Neural cell (in vitro differentiated cells): ENCODE measurements around the gene TYW5. TPM values are rescaled to one million over a fixed set of nuclear protein-coding genes. Genes with fewer than 3 reads are reported as not detected.
"Not testable (repeated sequence)": the region's sequence is repeated elsewhere in the genome, so short reads cannot be mapped to it uniquely, and the experiment has no call there.

ENCODE experiments used
- H2AFZ ChIP-seq: fragments of 200-600, 300-800 bp; sonication (generic), shearing (Covaris generic); 2 replicates; pipeline ENCODE4 v1.6.0; 2014; ENCODE audit warnings: low read depth, mild to moderate bottlenecking, antibody characterized with exemption, low read length, moderate library complexity
- H3F3A ChIP-seq: fragments of 200-600 bp; shearing (Covaris generic); 2 replicates; pipeline ENCODE4 v1.6.1; 2016; ENCODE audit warnings: mild to moderate bottlenecking, moderate library complexity, mixed read lengths, antibody characterized with exemption, low read length; ENCODE audit not compliant: insufficient read depth, poor library complexity, severe bottlenecking
- H3K27ac ChIP-seq: fragments of 200-600, 300-800 bp; sonication (generic), shearing (Covaris generic); 2 replicates; pipeline ENCODE4 v1.5.1; 2014; ENCODE audit warnings: mild to moderate bottlenecking, low read length, moderate library complexity
- H3K27me3 ChIP-seq: fragments of 300-800, 200-600 bp; sonication (generic), shearing (Covaris generic); 2 replicates; pipeline ENCODE4 v1.6.0; 2014; ENCODE audit warnings: mild to moderate bottlenecking, low read depth, low read length, moderate library complexity; ENCODE audit not compliant: insufficient read depth
- H3K36me3 ChIP-seq: fragments of 300-800, 200-600 bp; sonication (generic), shearing (Covaris generic); 2 replicates; pipeline ENCODE4 v1.5.1; 2014; ENCODE audit warnings: mild to moderate bottlenecking, antibody characterized with exemption, low read length, moderate library complexity; ENCODE audit not compliant: insufficient read depth
- H3K4me2 ChIP-seq: fragments of 300-800, 200-600 bp; sonication (generic), shearing (Covaris generic); 2 replicates; pipeline ENCODE4 v1.6.0; 2014; ENCODE audit warnings: mild to moderate bottlenecking, low read length
- H3K4me3 ChIP-seq: fragments of 300-800, 200-600 bp; sonication (generic), shearing (Covaris generic); 2 replicates; pipeline ENCODE4 v1.5.1; 2014; ENCODE audit warnings: mild to moderate bottlenecking, low read length, moderate library complexity
- H3K79me2 ChIP-seq: fragments of 200-600 bp; shearing (Covaris generic); replicated peaks from 2 replicates; pipeline ENCODE4 v1.6.0; 2014; ENCODE audit warnings: mild to moderate bottlenecking, low read length, moderate library complexity; ENCODE audit not compliant: insufficient read depth
- H3K9ac ChIP-seq: fragments of 300-800, 200-600 bp; sonication (generic), shearing (Covaris generic); 2 replicates; pipeline ENCODE4 v1.6.1; 2016; ENCODE audit warnings: mild to moderate bottlenecking, low read length, mixed read lengths
- H3K9me2 ChIP-seq: fragments of 200-600 bp; shearing (Covaris generic); 2 replicates; pipeline ENCODE4 v1.6.1; 2016; ENCODE audit warnings: mild to moderate bottlenecking, low read length, mixed read lengths; ENCODE audit not compliant: insufficient read depth
- H3K9me3 ChIP-seq: fragments of 200-600, 300-800 bp; sonication (generic), shearing (Covaris generic); 2 replicates; pipeline ENCODE4 v1.6.1; 2016; ENCODE audit warnings: mild to moderate bottlenecking, mixed run types, low read length, moderate library complexity, mixed read lengths
- H4K20me1 ChIP-seq: fragments of 200-600 bp; shearing (Covaris generic); 2 replicates; pipeline ENCODE4 v1.6.1; 2016; ENCODE audit warnings: mild to moderate bottlenecking, mixed run types; ENCODE audit not compliant: insufficient read depth
- EP300 ChIP-seq: fragments of 450-650 bp; conservative IDR thresholded peaks from 2 replicates; pipeline ENCODE4 v1.6.1; 2014; ENCODE audit warnings: antibody characterized with exemption, mild to moderate bottlenecking, moderate library complexity; ENCODE audit not compliant: poor library complexity, severe bottlenecking
- EZH2 ChIP-seq: fragments of 200-600, 300-800 bp; shearing (Covaris generic), sonication (generic); IDR thresholded peaks from 2 replicates; pipeline ENCODE4 v1.6.1; 2014; ENCODE audit warnings: antibody characterized with exemption, low read length, borderline replicate concordance, mild to moderate bottlenecking; ENCODE audit not compliant: insufficient read depth, poor library complexity, severe bottlenecking
- MXI1 ChIP-seq: fragments of 450-650 bp; conservative IDR thresholded peaks from 2 replicates; pipeline ENCODE4 v1.6.1; 2014; ENCODE audit warnings: antibody characterized with exemption, mild to moderate bottlenecking; ENCODE audit not compliant: poor library complexity, severe bottlenecking
- POLR2AphosphoS5 ChIP-seq: IDR thresholded peaks from 2 replicates; pipeline ENCODE4 v1.6.1; 2012
- RAD21 ChIP-seq: fragments of 450-650 bp; conservative IDR thresholded peaks from 2 replicates; pipeline ENCODE4 v1.6.1; 2014; ENCODE audit warnings: antibody characterized with exemption, mild to moderate bottlenecking, moderate library complexity
- SMC3 ChIP-seq: fragments of 450-650 bp; conservative IDR thresholded peaks from 2 replicates; pipeline ENCODE4 v1.6.1; 2014; ENCODE audit warnings: antibody characterized with exemption, mild to moderate bottlenecking, moderate library complexity; ENCODE audit not compliant: poor library complexity
- TAF1 ChIP-seq: IDR thresholded peaks from 2 replicates; pipeline ENCODE4 v1.6.1; 2012; ENCODE audit warnings: low read depth
- polyA plus RNA-seq: library from polyadenylated mRNA; depleted of rRNA; stranded (reverse); fragments of >200 nt; gene quantifications from 2 replicates; pipeline ENCODE4 v1.2.3, GENCODE V29; 2014
- TF ChIP-seq, protein P1 (sequence below): IDR thresholded peaks from 2 replicates; pipeline ENCODE4 v1.6.1; 2012; ENCODE audit warnings: borderline replicate concordance
- TF ChIP-seq, protein P2 (sequence below): fragments of 450-650 bp; IDR thresholded peaks from 2 replicates; pipeline ENCODE4 v1.5.1; 2014; ENCODE audit warnings: antibody characterized with exemption, mild to moderate bottlenecking, moderate library complexity; ENCODE audit not compliant: poor library complexity, severe bottlenecking

TYW5 gene
- polyA plus RNA-seq, 1 donor from 2014 or later: 15.2 TPM

DNA sequence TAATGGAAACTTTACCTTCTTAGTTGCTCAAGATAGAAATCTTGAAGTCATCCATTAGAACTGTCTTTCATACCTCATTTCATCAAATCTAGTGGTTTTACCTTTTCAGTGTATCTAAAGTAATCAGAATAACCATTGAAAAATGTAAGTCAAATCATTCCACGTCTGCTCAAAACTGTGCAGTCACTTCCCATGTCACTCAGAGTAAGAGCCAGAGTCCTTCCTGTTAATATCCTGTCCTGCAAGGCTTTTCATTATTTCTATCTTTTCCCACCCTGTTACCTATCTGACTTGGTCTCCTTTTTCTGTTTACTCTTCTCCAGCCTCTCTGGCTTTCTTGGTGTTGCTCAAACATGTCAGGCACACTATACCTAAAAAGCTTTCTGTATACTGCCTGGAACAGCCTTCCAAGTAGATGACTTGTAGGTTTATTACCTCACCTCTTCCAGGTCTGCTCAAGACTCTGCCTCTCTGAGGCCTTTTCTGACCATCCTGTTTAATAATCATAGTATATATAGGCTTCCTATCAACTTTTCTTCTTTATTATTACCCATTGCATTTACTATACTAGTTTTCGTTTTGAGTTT, 40.8 kb downstream of the TYW5 start:
- Histone ChIP-seq H3K4me2 (peak overlapping the region; percentile 30), H3K27me3 (no peaks in the 10 kb centered on the region), H3K36me3 (no peaks in the 10 kb centered on the region), H3K9me2 (no peaks in the 10 kb centered on the region), H2AFZ (no peak overlapping the region), H3K9me3 (peaks cover 4% of the 10 kb centered on the region), H3K9ac (no peak overlapping the region), H4K20me1 (no peaks in the 10 kb centered on the region), H3K27ac (no peak overlapping the region), H3F3A (no peaks in the 10 kb centered on the region), H3K79me2 (peaks cover 54% of the 10 kb centered on the region), H3K4me3 (peak overlapping the region; percentile 44)
- TF ChIP-seq, protein P1, sequence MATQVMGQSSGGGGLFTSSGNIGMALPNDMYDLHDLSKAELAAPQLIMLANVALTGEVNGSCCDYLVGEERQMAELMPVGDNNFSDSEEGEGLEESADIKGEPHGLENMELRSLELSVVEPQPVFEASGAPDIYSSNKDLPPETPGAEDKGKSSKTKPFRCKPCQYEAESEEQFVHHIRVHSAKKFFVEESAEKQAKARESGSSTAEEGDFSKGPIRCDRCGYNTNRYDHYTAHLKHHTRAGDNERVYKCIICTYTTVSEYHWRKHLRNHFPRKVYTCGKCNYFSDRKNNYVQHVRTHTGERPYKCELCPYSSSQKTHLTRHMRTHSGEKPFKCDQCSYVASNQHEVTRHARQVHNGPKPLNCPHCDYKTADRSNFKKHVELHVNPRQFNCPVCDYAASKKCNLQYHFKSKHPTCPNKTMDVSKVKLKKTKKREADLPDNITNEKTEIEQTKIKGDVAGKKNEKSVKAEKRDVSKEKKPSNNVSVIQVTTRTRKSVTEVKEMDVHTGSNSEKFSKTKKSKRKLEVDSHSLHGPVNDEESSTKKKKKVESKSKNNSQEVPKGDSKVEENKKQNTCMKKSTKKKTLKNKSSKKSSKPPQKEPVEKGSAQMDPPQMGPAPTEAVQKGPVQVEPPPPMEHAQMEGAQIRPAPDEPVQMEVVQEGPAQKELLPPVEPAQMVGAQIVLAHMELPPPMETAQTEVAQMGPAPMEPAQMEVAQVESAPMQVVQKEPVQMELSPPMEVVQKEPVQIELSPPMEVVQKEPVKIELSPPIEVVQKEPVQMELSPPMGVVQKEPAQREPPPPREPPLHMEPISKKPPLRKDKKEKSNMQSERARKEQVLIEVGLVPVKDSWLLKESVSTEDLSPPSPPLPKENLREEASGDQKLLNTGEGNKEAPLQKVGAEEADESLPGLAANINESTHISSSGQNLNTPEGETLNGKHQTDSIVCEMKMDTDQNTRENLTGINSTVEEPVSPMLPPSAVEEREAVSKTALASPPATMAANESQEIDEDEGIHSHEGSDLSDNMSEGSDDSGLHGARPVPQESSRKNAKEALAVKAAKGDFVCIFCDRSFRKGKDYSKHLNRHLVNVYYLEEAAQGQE: no peak
- TF ChIP-seq MXI1 (no peak), TAF1 (no peak), EP300 (no peak), EZH2 (no peak), POLR2AphosphoS5 (no peak), SMC3 (no peak), RAD21 (no peak)
- TF ChIP-seq, protein P2, sequence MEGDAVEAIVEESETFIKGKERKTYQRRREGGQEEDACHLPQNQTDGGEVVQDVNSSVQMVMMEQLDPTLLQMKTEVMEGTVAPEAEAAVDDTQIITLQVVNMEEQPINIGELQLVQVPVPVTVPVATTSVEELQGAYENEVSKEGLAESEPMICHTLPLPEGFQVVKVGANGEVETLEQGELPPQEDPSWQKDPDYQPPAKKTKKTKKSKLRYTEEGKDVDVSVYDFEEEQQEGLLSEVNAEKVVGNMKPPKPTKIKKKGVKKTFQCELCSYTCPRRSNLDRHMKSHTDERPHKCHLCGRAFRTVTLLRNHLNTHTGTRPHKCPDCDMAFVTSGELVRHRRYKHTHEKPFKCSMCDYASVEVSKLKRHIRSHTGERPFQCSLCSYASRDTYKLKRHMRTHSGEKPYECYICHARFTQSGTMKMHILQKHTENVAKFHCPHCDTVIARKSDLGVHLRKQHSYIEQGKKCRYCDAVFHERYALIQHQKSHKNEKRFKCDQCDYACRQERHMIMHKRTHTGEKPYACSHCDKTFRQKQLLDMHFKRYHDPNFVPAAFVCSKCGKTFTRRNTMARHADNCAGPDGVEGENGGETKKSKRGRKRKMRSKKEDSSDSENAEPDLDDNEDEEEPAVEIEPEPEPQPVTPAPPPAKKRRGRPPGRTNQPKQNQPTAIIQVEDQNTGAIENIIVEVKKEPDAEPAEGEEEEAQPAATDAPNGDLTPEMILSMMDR: no peak

DNA sequence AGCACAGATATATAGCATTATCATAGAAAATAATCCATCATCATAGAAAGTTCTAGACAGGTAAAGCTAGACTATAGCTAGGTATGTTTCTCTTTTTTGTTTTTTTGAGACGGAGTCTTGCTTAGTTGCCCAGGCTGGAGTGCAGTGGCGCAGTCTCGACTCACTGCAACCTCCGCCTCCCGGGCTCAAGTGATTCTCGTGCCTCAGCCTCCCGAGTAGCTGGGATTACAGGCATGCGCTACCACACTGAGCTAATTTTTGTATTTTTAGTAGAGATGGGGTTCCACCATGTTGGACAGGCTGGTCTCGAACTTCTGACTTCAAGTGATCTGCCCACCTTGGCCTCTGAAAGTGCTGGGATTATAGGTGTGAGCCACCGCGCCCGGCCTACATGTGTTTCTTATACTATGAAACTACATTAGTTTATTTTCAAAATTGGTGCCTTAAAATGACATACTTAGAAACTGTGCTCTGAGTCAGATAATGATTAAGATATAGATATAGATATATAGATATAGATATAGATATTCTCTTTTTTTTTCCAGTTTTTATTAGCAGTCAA, 42.7 kb downstream of the TYW5 start:
- H3F3A ChIP-seq, H3K36me3 ChIP-seq, H4K20me1 ChIP-seq, H3K9me2 ChIP-seq, H3K27me3 ChIP-seq, H3K9me3 ChIP-seq, H2AFZ ChIP-seq: not testable (repeated sequence)
- Histone ChIP-seq H3K4me2 (peak overlapping the region; percentile 79), H3K79me2 (peaks cover 46% of the 10 kb centered on the region), H3K27ac (peak overlapping the region; percentile 98), H3K4me3 (peak overlapping the region; percentile 100), H3K9ac (peak overlapping the region; percentile 99)

DNA sequence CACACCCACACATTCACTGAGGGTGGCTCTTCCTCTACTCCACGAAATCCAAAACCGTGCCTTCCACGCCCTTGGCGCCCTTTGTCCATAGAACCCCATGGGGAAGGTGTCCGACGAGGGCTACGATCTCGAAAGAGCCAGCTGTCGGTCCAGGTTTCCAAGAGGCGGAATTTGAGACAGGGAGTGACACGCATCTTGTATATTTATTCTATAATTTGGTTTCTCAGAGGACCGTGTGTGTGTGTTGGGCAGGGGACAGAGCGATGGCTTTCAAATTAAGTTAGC, 43.5 kb downstream of the TYW5 start:
- Histone ChIP-seq H3F3A (no peaks in the 10 kb centered on the region), H3K27me3 (no peaks in the 10 kb centered on the region), H3K27ac (peak overlapping the region; percentile 98), H3K79me2 (peaks cover 39% of the 10 kb centered on the region), H3K9ac (peak overlapping the region; percentile 99), H3K36me3 (no peaks in the 10 kb centered on the region), H3K9me3 (peaks cover under 1% of the 10 kb centered on the region), H2AFZ (peak overlapping the region; percentile 99), H4K20me1 (no peaks in the 10 kb centered on the region), H3K4me2 (peak overlapping the region; percentile 79), H3K4me3 (peak overlapping the region; percentile 100), H3K9me2 (no peaks in the 10 kb centered on the region)
- TF ChIP-seq SMC3 (no peak), MXI1 (no peak), POLR2AphosphoS5 (no peak), EP300 (no peak), TAF1 (no peak), EZH2 (no peak), RAD21 (no peak)
- TF ChIP-seq, protein P2: no peak
- TF ChIP-seq, protein P1: no peak
